Thoracic aorta (tissue), 2 donors: ENCODE measurements around the gene B3GAT2. TPM values are rescaled to one million over a fixed set of nuclear protein-coding genes. Genes with fewer than 3 reads are reported as not detected.

Experiments
- ATAC-seq: fragments of 150-250 bp; one replicate; pipeline ENCODE4 v1.8.0; 2017; ENCODE audit warnings: low read depth; ENCODE audit not compliant: insufficient number of reproducible peaks, low FRiP score
- DNase-seq: peaks from one replicate; pipeline ENCODE4 v3.0.0-alpha.2; 2020; ENCODE audit warnings: low spot score
- H3K27ac ChIP-seq, 2 donors: fragments of 200-600 bp; sonication (generic); 1 replicate in 1 of 2; 2 replicates in 1 of 2; pipeline ENCODE4 v1.5.1; 2016; ENCODE audit warnings: mild to moderate bottlenecking in 2 of 2, moderate library complexity in 2 of 2
- H3K27me3 ChIP-seq: fragments of 200-600 bp; sonication (generic); replicated peaks from 2 replicates; pipeline ENCODE4 v1.6.0; 2016; ENCODE audit warnings: mild to moderate bottlenecking; ENCODE audit not compliant: insufficient read depth
- H3K36me3 ChIP-seq: fragments of 200-600 bp; sonication (generic); one replicate; pipeline ENCODE4 v1.5.1; 2016
- H3K4me1 ChIP-seq, 2 donors: fragments of 200-600 bp; sonication (generic); 1 replicate in 1 of 2; 2 replicates in 1 of 2; pipeline versions ENCODE4 v1.5.1 to v1.6.0; 2016; ENCODE audit warnings: low read depth in 2 of 2, mild to moderate bottlenecking in 1 of 2; ENCODE audit not compliant: control insufficient read depth in 1 of 2
- H3K4me3 ChIP-seq: fragments of 200-600 bp; sonication (generic); 2 replicates; pipeline ENCODE4 v1.5.1; 2016; ENCODE audit warnings: mild to moderate bottlenecking
- H3K9me3 ChIP-seq: fragments of 200-600 bp; sonication (generic); 2 replicates; pipeline ENCODE4 v1.5.1; 2016
- CTCF ChIP-seq: fragments of 200-600 bp; sonication (generic); IDR thresholded peaks from one replicate; pipeline ENCODE4 v1.5.1; 2019; ENCODE audit warnings: antibody characterized with exemption
- total RNA-seq, 2 donors: library from RNA; depleted of rRNA; stranded (reverse); fragments of >200 nt; gene quantifications; one replicate each; pipeline versions ENCODE4 v1.1.0 to v1.2.3, GENCODE V29; 2016

The B3GAT2 gene
- total RNA-seq, 2 donors from 2014 or later, result not detected

- no peaks in the 10 kb centered on the region for H3K9me3 ChIP-seq
- no peak for ATAC-seq
- DNase-seq, result no peak
These were observed 70.2 kb downstream of the B3GAT2 start for GRCh38 chr6:70886661-70887060.

GRCh38 chr6:70886071-70886470 lies 70.8 kb downstream of the B3GAT2 start:
- Histone ChIP-seq H3K4me3 (no peak overlapping the region), H3K27me3 (no peaks in the 10 kb centered on the region)
- no peak for TF ChIP-seq CTCF

More at GRCh38 chr6:70886661-70887060, 70.2 kb downstream of the B3GAT2 start:
- Histone ChIP-seq H3K27ac (no peak overlapping the region), H3K4me1 (no peaks in the 10 kb centered on the region), H3K36me3 (no peaks in the 10 kb centered on the region), H3K27me3 (no peaks in the 10 kb centered on the region), H3K4me3 (no peak overlapping the region)
- TF ChIP-seq CTCF, result no peak

GRCh38 chr6:70884074-70884983 lies 72.5 kb downstream of the B3GAT2 start:
- Histone ChIP-seq H3K4me3 (no peak overlapping the region), H3K27me3 (no peaks in the 10 kb centered on the region), H3K9me3 (no peaks in the 10 kb centered on the region), H3K27ac (no peak overlapping the region), H3K4me1 (no peaks in the 10 kb centered on the region), H3K36me3 (no peaks in the 10 kb centered on the region)
- ATAC-seq (no peak), DNase-seq (no peak)
- TF ChIP-seq CTCF, result peak; percentile 89

More at GRCh38 chr6:70886071-70886470, 70.8 kb downstream of the B3GAT2 start:
- Histone ChIP-seq H3K36me3 (no peaks in the 10 kb centered on the region), H3K9me3 (no peaks in the 10 kb centered on the region), H3K27ac (no peak overlapping the region), H3K4me1 (no peaks in the 10 kb centered on the region)
- DNase-seq (no peak), ATAC-seq (no peak)

GRCh38 chr6:70879496-70879895 lies 77.4 kb downstream of the B3GAT2 start:
- Histone ChIP-seq H3K27me3 (no peaks in the 10 kb centered on the region), H3K36me3 (no peaks in the 10 kb centered on the region), H3K27ac (no peak overlapping the region), H3K4me3 (no peak overlapping the region), H3K4me1 (no peaks in the 10 kb centered on the region), H3K9me3 (no peaks in the 10 kb centered on the region)
- no peak for ATAC-seq
- no peak for TF ChIP-seq CTCF
- no peak for DNase-seq

- H3K36me3 ChIP-seq, result no peaks in the 10 kb centered on the region
- DNase-seq (no peak), ATAC-seq (no peak)
- H3K4me3 ChIP-seq, result no peak overlapping the region
- TF ChIP-seq CTCF, result no peak
- no peak overlapping the region for H3K27ac ChIP-seq
- H3K9me3 ChIP-seq, result peaks cover 7% of the 10 kb centered on the region
- H3K27me3 ChIP-seq, result no peaks in the 10 kb centered on the region
- H3K4me1 ChIP-seq, result no peaks in the 10 kb centered on the region
These were observed 82.5 kb downstream of the B3GAT2 start for GRCh38 chr6:70874181-70874913.
